GM21515 (cell line): ENCODE data around the gene RHBDL3.
A peak's percentile ranks its signal among the peaks of the same experiment; 100 is the strongest.
"Not testable (repeated sequence)": the region's sequence is repeated elsewhere in the genome, so short reads cannot be mapped to it uniquely, and the experiment has no call there.

Source experiments
- ATAC-seq: cut with Tn5 transposase; IDR thresholded peaks from one replicate; pipeline ENCODE4 v1.9.1; 2021; ENCODE audit not compliant: unreplicated experiment

The RHBDL3 gene

GRCh38 chr17:32289471-32290070 lies 23.9 kb downstream of the RHBDL3 start:
- no peak for ATAC-seq

GRCh38 chr17:32292094-32292493 lies 26.5 kb downstream of the RHBDL3 start:
- ATAC-seq, result no peak

GRCh38 chr17:32297424-32297823 lies 31.8 kb downstream of the RHBDL3 start:
- no peak for ATAC-seq

GRCh38 chr17:32297860-32298259 lies 32.2 kb downstream of the RHBDL3 start:
- no peak for ATAC-seq

- no peak for ATAC-seq
Observed at GRCh38 chr17:32298298-32298697, 32.7 kb downstream of the RHBDL3 start.

- ATAC-seq, result no peak
Observed at GRCh38 chr17:32298721-32299579, 33.3 kb downstream of the RHBDL3 start.

- no peak for ATAC-seq
Observed at GRCh38 chr17:32299580-32300164, 34.0 kb downstream of the RHBDL3 start.

- no peak for ATAC-seq
Observed at GRCh38 chr17:32302037-32302436, 36.4 kb downstream of the RHBDL3 start.

GRCh38 chr17:32302860-32303649 lies 37.4 kb downstream of the RHBDL3 start:
- ATAC-seq, result no peak

- no peak for ATAC-seq
Observed at GRCh38 chr17:32303781-32304288, 38.2 kb downstream of the RHBDL3 start.

GRCh38 chr17:32305049-32305448 lies 39.4 kb downstream of the RHBDL3 start:
- ATAC-seq, result no peak

- no peak for ATAC-seq
Observed at GRCh38 chr17:32307658-32308057, 42.0 kb downstream of the RHBDL3 start.

- no peak for ATAC-seq
Observed at GRCh38 chr17:32311028-32311536, 45.5 kb downstream of the RHBDL3 start.

- ATAC-seq, result no peak
Observed at GRCh38 chr17:32314636-32315035, 49.0 kb downstream of the RHBDL3 start.

GRCh38 chr17:32315171-32315570 lies 49.5 kb downstream of the RHBDL3 start:
- no peak for ATAC-seq

GRCh38 chr17:32316653-32317052 lies 51.0 kb downstream of the RHBDL3 start:
- not testable (repeated sequence) for ATAC-seq

GRCh38 chr17:32317353-32317752 lies 51.7 kb downstream of the RHBDL3 start:
- ATAC-seq, result no peak

- no peak for ATAC-seq
Observed at GRCh38 chr17:32318071-32318470, 52.4 kb downstream of the RHBDL3 start.

GRCh38 chr17:32319548-32319905 lies 53.9 kb downstream of the RHBDL3 start:
- ATAC-seq, result peak; percentile 53

- not testable (repeated sequence) for ATAC-seq
Observed at GRCh38 chr17:32320080-32320479, 54.4 kb downstream of the RHBDL3 start.

GRCh38 chr17:32320847-32321246 lies 55.2 kb downstream of the RHBDL3 start:
- ATAC-seq, result no peak
